IPS-18a (cell line): ENCODE results near the gene GPR42.
"Not testable (repeated sequence)": the region's sequence is repeated elsewhere in the genome, so short reads cannot be mapped to it uniquely, and the experiment has no call there.

Experiments used
- H3K27ac ChIP-seq: one replicate; pipeline ENCODE4 v1.5.1; 2013; ENCODE audit warnings: low read length
- H3K27me3 ChIP-seq: one replicate; pipeline ENCODE4 v1.6.1; 2013; ENCODE audit warnings: mild to moderate bottlenecking, low read length; ENCODE audit not compliant: control insufficient read depth, insufficient read depth
- H3K36me3 ChIP-seq: one replicate; pipeline ENCODE4 v1.6.1; 2013; ENCODE audit warnings: low read depth, low read length; ENCODE audit not compliant: control insufficient read depth
- H3K4me1 ChIP-seq: one replicate; pipeline ENCODE4 v1.6.1; 2013; ENCODE audit warnings: low read depth, low read length; ENCODE audit not compliant: control insufficient read depth
- H3K4me3 ChIP-seq: one replicate; pipeline ENCODE4 v1.5.1; 2013; ENCODE audit warnings: low read length
- H3K9ac ChIP-seq: one replicate; pipeline ENCODE4 v1.6.1; 2013; ENCODE audit warnings: mild to moderate bottlenecking, low read length, moderate library complexity
- H3K9me3 ChIP-seq: one replicate; pipeline ENCODE4 v1.6.1; 2013; ENCODE audit warnings: low read depth, low read length; ENCODE audit not compliant: control insufficient read depth

GPR42 gene

DNA sequence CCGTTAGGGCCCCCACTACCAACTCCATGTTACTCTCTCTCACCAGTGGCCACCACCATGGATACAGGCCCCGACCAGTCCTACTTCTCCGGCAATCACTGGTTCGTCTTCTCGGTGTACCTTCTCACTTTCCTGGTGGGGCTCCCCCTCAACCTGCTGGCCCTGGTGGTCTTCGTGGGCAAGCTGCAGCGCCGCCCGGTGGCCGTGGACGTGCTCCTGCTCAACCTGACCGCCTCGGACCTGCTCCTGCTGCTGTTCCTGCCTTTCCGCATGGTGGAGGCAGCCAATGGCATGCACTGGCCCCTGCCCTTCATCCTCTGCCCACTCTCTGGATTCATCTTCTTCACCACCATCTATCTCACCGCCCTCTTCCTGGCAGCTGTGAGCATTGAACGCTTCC is 12.0 kb upstream of the GPR42 start:
- not testable (repeated sequence) for H3K27me3 ChIP-seq, H3K4me3 ChIP-seq, H3K4me1 ChIP-seq

DNA sequence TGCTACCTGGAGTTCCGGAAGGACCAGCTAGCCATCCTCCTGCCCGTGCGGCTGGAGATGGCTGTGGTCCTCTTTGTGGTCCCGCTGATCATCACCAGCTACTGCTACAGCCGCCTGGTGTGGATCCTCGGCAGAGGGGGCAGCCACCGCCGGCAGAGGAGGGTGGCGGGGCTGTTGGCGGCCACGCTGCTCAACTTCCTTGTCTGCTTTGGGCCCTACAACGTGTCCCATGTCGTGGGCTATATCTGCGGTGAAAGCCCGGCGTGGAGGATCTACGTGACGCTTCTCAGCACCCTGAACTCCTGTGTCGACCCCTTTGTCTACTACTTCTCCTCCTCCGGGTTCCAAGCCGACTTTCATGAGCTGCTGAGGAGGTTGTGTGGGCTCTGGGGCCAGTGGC is 11.5 kb upstream of the GPR42 start:
- H3K27me3 ChIP-seq, H3K4me1 ChIP-seq, H3K27ac ChIP-seq, H3K9me3 ChIP-seq, H3K36me3 ChIP-seq, H3K9ac ChIP-seq, H3K4me3 ChIP-seq: not testable (repeated sequence)

More for the DNA sequence above, 12.0 kb upstream of the GPR42 start:
- not testable (repeated sequence) for H3K27ac ChIP-seq, H3K36me3 ChIP-seq, H3K9me3 ChIP-seq, H3K9ac ChIP-seq

- not testable (repeated sequence) for H3K27me3 ChIP-seq, H3K36me3 ChIP-seq
Observed at GRCh38 chr19:35360081-35360480, 10.8 kb upstream of the GPR42 start.

DNA sequence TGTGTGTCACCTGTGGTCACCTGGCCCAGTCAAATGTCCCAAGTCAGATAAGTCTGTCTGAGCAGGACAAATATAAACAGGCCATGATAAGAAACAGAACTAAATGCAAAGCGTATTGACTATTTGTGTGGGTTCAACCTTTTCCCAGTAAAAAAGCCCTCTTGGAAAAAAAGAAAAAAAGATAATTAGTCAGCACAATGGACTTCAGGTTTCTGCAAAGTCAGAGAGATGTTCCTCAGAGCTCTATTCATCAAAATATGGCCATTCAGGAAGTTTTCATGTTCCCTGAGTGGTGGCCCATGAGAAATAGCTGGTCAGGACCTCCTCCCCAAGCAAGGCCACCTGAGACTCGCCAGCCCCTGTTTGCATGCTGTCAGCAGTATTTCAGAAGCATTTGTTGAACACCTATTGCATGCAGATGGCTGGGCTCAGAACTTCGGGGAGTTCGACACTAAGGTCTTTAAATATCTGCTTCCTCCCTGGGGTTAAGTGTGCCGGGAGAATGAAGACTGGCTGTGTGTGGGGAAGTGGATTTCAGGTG is 9.9 kb upstream of the GPR42 start:
- H3K4me3 ChIP-seq: no peak overlapping the region
- no peak overlapping the region for H3K9ac ChIP-seq
- no peaks in the 10 kb centered on the region for H3K9me3 ChIP-seq
- H3K36me3 ChIP-seq: no peaks in the 10 kb centered on the region
- H3K4me1 ChIP-seq: no peaks in the 10 kb centered on the region
- no peak overlapping the region for H3K27ac ChIP-seq
- no peaks in the 10 kb centered on the region for H3K27me3 ChIP-seq

More at GRCh38 chr19:35360081-35360480, 10.8 kb upstream of the GPR42 start:
- H3K4me1 ChIP-seq, H3K9ac ChIP-seq, H3K27ac ChIP-seq, H3K4me3 ChIP-seq, H3K9me3 ChIP-seq: not testable (repeated sequence)

- no peak overlapping the region for H3K9ac ChIP-seq
- H3K4me3 ChIP-seq: no peak overlapping the region
- H3K36me3 ChIP-seq: no peaks in the 10 kb centered on the region
- no peak overlapping the region for H3K27ac ChIP-seq
- no peaks in the 10 kb centered on the region for H3K27me3 ChIP-seq
- H3K4me1 ChIP-seq: no peaks in the 10 kb centered on the region
- no peaks in the 10 kb centered on the region for H3K9me3 ChIP-seq
Observed at GRCh38 chr19:35362261-35363000, 8.4 kb upstream of the GPR42 start.

GRCh38 chr19:35363001-35363590 is 7.8 kb upstream of the GPR42 start:
- Histone ChIP-seq H3K9me3 (no peaks in the 10 kb centered on the region), H3K27me3 (no peaks in the 10 kb centered on the region), H3K36me3 (no peaks in the 10 kb centered on the region), H3K27ac (no peak overlapping the region), H3K4me1 (no peaks in the 10 kb centered on the region), H3K4me3 (no peak overlapping the region), H3K9ac (no peak overlapping the region)

GRCh38 chr19:35363711-35364425 is 7.0 kb upstream of the GPR42 start:
- Histone ChIP-seq H3K4me1 (no peaks in the 10 kb centered on the region), H3K9me3 (no peaks in the 10 kb centered on the region), H3K9ac (no peak overlapping the region), H3K36me3 (no peaks in the 10 kb centered on the region), H3K27me3 (no peaks in the 10 kb centered on the region), H3K4me3 (no peak overlapping the region), H3K27ac (no peak overlapping the region)

GRCh38 chr19:35365303-35365702 is 5.6 kb upstream of the GPR42 start:
- no peak overlapping the region for H3K9ac ChIP-seq
- H3K4me1 ChIP-seq: no peaks in the 10 kb centered on the region
- H3K27me3 ChIP-seq: no peaks in the 10 kb centered on the region
- no peaks in the 10 kb centered on the region for H3K36me3 ChIP-seq
- H3K4me3 ChIP-seq: no peak overlapping the region
- peaks cover 3% of the 10 kb centered on the region for H3K9me3 ChIP-seq
- H3K27ac ChIP-seq: no peak overlapping the region

DNA sequence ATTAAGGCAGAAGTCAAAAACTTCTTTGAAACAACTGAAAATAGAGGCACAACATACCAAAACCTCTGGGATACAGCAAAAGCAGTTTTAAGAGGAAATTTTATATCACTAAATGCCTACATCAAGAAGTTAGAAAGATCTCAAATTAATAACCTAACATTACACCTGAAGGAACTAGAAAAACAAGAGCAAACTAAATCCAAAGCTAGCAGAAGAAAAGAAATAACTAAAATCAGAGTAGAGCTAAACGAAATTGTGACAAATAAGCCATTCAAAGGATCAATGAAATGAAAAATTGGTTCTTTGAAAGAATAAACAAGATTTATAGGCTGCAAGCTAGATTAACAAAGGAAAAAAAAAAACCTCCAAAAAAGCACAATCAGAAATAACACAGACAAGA is 2.5 kb upstream of the GPR42 start:
- no peak overlapping the region for H3K9ac ChIP-seq
- no peaks in the 10 kb centered on the region for H3K36me3 ChIP-seq
- no peak overlapping the region for H3K27ac ChIP-seq
- peaks cover 3% of the 10 kb centered on the region for H3K9me3 ChIP-seq
- no peaks in the 10 kb centered on the region for H3K27me3 ChIP-seq
- no peaks in the 10 kb centered on the region for H3K4me1 ChIP-seq
- H3K4me3 ChIP-seq: no peak overlapping the region

DNA sequence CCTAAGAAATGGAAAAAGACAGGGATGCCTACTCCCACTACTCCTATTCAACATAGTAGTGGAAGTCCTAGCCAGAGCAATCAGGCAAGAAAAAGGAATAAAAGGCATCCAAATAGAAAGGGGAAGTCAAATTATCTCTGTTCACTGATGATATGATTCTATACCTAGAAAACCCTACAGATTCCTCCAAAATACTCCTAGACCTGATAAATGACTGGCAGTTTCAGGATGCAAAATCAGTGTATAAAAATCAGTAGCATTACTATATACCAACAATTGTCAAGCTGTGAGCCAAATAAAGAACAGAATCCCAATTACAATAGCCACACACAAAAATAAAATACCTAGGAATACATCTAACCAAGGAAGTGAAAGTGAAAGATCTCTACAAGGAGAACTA is 1.3 kb upstream of the GPR42 start:
- H3K9me3 ChIP-seq: peaks cover 3% of the 10 kb centered on the region
- H3K4me3 ChIP-seq: no peak overlapping the region
- H3K27ac ChIP-seq: no peak overlapping the region
- H3K36me3 ChIP-seq: no peaks in the 10 kb centered on the region
- H3K4me1 ChIP-seq: no peaks in the 10 kb centered on the region
- no peak overlapping the region for H3K9ac ChIP-seq
- no peaks in the 10 kb centered on the region for H3K27me3 ChIP-seq

DNA sequence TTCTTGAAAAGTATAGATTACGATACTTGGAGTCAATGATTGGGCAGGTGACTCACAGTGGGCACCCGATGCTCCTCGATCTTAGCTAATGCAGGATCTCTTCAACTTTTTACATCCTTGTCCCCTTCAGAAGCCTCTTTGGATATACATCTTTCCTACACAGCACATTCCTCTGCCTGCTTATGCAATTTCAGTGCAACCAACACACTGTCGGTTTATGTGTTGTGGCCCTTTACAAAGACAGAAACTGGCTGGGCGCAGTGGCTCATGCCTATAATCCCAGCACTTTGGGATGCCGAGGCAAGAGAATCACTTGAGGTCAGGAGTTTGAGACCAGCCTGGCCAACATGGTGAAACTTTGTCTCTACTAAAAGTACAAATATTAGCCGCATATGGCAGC is 2.6 kb downstream of the GPR42 start:
- Histone ChIP-seq H3K27ac (no peak overlapping the region), H3K36me3 (no peaks in the 10 kb centered on the region), H3K9me3 (peaks cover 3% of the 10 kb centered on the region), H3K4me1 (peaks cover 4% of the 10 kb centered on the region), H3K27me3 (no peaks in the 10 kb centered on the region), H3K9ac (no peak overlapping the region), H3K4me3 (no peak overlapping the region)
